Measurements from ENCODE around the gene RAP1GDS1. TPM values are rescaled to one million over a fixed set of nuclear protein-coding genes. Genes with fewer than 3 reads are reported as not detected.

RAP1GDS1 gene
- total and polyA plus RNA-seq, 2 of the 4 experiments (the other 2 are of a cell fraction), result 29.0 to 85.1 TPM

- H3K36me3 ChIP-seq (ENCODE audit: control insufficient read depth, insufficient read depth, low read length), result 0 out of 2 replicates have a peak, but pooled peaks cover 1% of the 10 kb centered on the region
- no peaks in the 10 kb centered on the region for H3K27me3 ChIP-seq (ENCODE audit: control insufficient read depth, insufficient read depth, low read length)
- no peak overlapping the region for H3K9ac ChIP-seq (ENCODE audit: low read depth, low read length)
- no peak overlapping the region for H3K4ac ChIP-seq (ENCODE audit: low read depth, low read length)
- peaks cover 16 to 18% of the 10 kb centered on the region in 2 experiments for H3K79me1 ChIP-seq (ENCODE audit: low read depth in 1 of 2, low read length in 2 of 2)
- H3K56ac ChIP-seq (ENCODE audit: extremely low read depth, insufficient read depth, low read length), result no peak overlapping the region
- no peak overlapping the region for H3K14ac ChIP-seq (replicated peaks; ENCODE audit: low read depth, low read length)
- no peak overlapping the region for H2AK5ac ChIP-seq (ENCODE audit: low read depth, low read length)
- peaks cover 2% of the 10 kb centered on the region; the same call in 1 of the 2 replicates for H3K4me1 ChIP-seq (ENCODE audit: control insufficient read depth, insufficient read depth, low read length)
- no peak for TF ChIP-seq USF2 (IDR thresholded peaks at IDR 0.05; ENCODE audit: low read depth, low read length)
- DNase-seq, result no peak
- H2AK9ac ChIP-seq (replicated peaks; ENCODE audit: low read depth, low read length, poor library complexity), result no peak overlapping the region
- H4K8ac ChIP-seq (ENCODE audit: low read depth in 2 of 2, low read length in 2 of 2), result no peak overlapping the region
- ChIA-PET CTCF (no interaction called here), POLR2A (ENCODE audit: unreplicated experiment) (no interaction called here)
- no peak overlapping the region for H2BK5ac ChIP-seq (ENCODE audit: low read depth, low read length, poor library complexity, severe bottlenecking)
- WGBS, 2 experiments (ENCODE audit: extremely low coverage in 2 of 2, insufficient read length in 1 of 2), result no CpG with 5 or more reads among the region's 1 CpG
- no peak overlapping the region for H4K5ac ChIP-seq (ENCODE audit: low read depth, low read length)
- H3K23ac ChIP-seq (ENCODE audit: low read depth, low read length), result no peak overlapping the region
- in situ Hi-C loops (cut with MboI; ENCODE audit: low sequenced_read_pairs) (no loop called here), dilution Hi-C loops (cut with HindIII; ENCODE audit: low sequenced_read_pairs, unreplicated experiment) (no loop called here), intact Hi-C loops (cut with micrococcal nuclease) (no loop called here)
- H2BK15ac ChIP-seq (ENCODE audit: low read depth, low read length), result no peak overlapping the region
- no peak overlapping the region for H2BK120ac ChIP-seq (ENCODE audit: low read depth, low read length)
- H3K4me2 ChIP-seq (ENCODE audit: low read depth, low read length), result no peak overlapping the region
- H3K4me3 ChIP-seq (ENCODE audit: insufficient read depth, low read depth, low read length), result no peak overlapping the region
- H3K9me1 ChIP-seq (ENCODE audit: insufficient read depth, low read length), result no peaks in the 10 kb centered on the region; the same call in 1 of the 2 replicates
- no TSS peak for BruUV-seq (replicated peaks)
- no peak overlapping the region for H2BK20ac ChIP-seq (ENCODE audit: low read depth, low read length)
- no peak overlapping the region for H3K27ac ChIP-seq (ENCODE audit: insufficient read depth, low read length)
- no peaks in the 10 kb centered on the region for H3K9me3 ChIP-seq (ENCODE audit: control insufficient read depth, insufficient read depth, low read length)
- H4K91ac ChIP-seq (ENCODE audit: insufficient read depth, low read depth, low read length), result no peak overlapping the region
- no peaks in the 10 kb centered on the region for H4K20me1 ChIP-seq (ENCODE audit: insufficient read depth, low read length)
- ATAC-seq (ENCODE audit: low read depth), result no peak
- no peak overlapping the region for H2AFZ ChIP-seq (replicated peaks; ENCODE audit: low read length, poor library complexity)
- no peak overlapping the region for H3K18ac ChIP-seq (ENCODE audit: low read depth, low read length)
Observed at GRCh38 chr4:98305576-98305975, 44.4 kb downstream of the RAP1GDS1 start.

All from IMR-90 (cell line).